K562 (cell line): ENCODE measurements around the gene GALT. TPM values are rescaled to one million over a fixed set of nuclear protein-coding genes. Genes with fewer than 3 reads are reported as not detected.

Source experiments
- CBX5 ChIP-seq: IDR thresholded peaks from 2 replicates; pipeline ENCODE4 v1.6.1; 2014; ENCODE audit warnings: low read depth, borderline replicate concordance
- HMGXB4 ChIP-seq: sonication (generic); formaldehyde crosslinking; IDR thresholded peaks from 2 replicates; pipeline ENCODE4 v1.8.1; 2023; ENCODE audit warnings: mild to moderate bottlenecking, missing genetic modification reagents
- MGA ChIP-seq: fragments of 450-650 bp; IDR thresholded peaks from 2 replicates; pipeline ENCODE4 v1.6.1; 2016; ENCODE audit warnings: mild to moderate bottlenecking, moderate library complexity
- PRDM10 ChIP-seq: fragments of 450-650 bp; IDR thresholded peaks from 2 replicates; pipeline ENCODE4 v1.6.1; 2018; ENCODE audit not compliant: partially characterized antibody
- RBM39 ChIP-seq: fragments of 200-400 bp; formaldehyde crosslinking; optimal IDR thresholded peaks from 2 replicates; pipeline ENCODE3; 2018; ENCODE audit warnings: low read depth, low read length
- SAP30 ChIP-seq: fragments of 200-600 bp; sonication (generic); IDR thresholded peaks from 2 replicates; pipeline ENCODE4 v1.6.1; 2012; ENCODE audit warnings: borderline replicate concordance, low read depth, mild to moderate bottlenecking, moderate library complexity, low read length, control low read depth, inconsistent platforms; ENCODE audit not compliant: insufficient read depth, poor library complexity, severe bottlenecking
- WHSC1 ChIP-seq: IDR thresholded peaks from one replicate; pipeline ENCODE4 v1.6.1; 2012; ENCODE audit warnings: low read length, control low read depth, inconsistent platforms
- ZC3H4 ChIP-seq: sonication (generic); formaldehyde crosslinking; IDR thresholded peaks from 2 replicates; pipeline ENCODE4 v1.9.0; 2021; ENCODE audit warnings: missing genetic modification reagents, borderline replicate concordance
- ZNF165 ChIP-seq: fragments of 250-450 bp; sonication (Bioruptor Pico); IDR thresholded peaks from 2 replicates; pipeline ENCODE4 v1.4.0; 2020; ENCODE audit warnings: borderline replicate concordance
- ZNF212 ChIP-seq: fragments of 450-650 bp; formaldehyde crosslinking; IDR thresholded peaks from 2 replicates; pipeline ENCODE4 v1.4.0; 2020; ENCODE audit warnings: mild to moderate bottlenecking
- polyA plus RNA-seq, 8 experiments: library from polyadenylated mRNA; depleted of rRNA in 4 of 8; stranded (reverse) in 5 of 8; unstranded in 3 of 8; fragments of >200 nt; fragmentation: Nextera tagmentation in 2 of 8; fragmentation: Illumina TruSeq in 1 of 8; extraction: Ambion mirVana in 2 of 8; extraction: Trizol in 1 of 8; gene quantifications; 2 replicates each; pipeline versions ENCODE4 v1.2.1 to v1.2.3, GENCODE V29; 2011 to 2014; ENCODE audit warnings: inconsistent platforms in 1 of 8, missing spikeins in 1 of 8
- total RNA-seq, 7 experiments: library from RNA; depleted of rRNA in 6 of 7; stranded (reverse); fragments of >200 nt in 6 of 7; fragmentation: Illumina TruSeq in 2 of 7; extraction: Trizol in 2 of 7; gene quantifications; 2 replicates each; pipeline versions ENCODE4 v1.2.1 to v1.2.3, GENCODE V29; 2011 to 2021; ENCODE audit warnings: low replicate concordance in 1 of 7

GALT gene
- total and polyA plus RNA-seq, 9 of the 15 experiments (the other 6 are each of a cell fraction or from before 2014, with no cell fraction given), result 7.3 to 29.2 (median 15.6) TPM

GRCh38 chr9:34624475-34625185, 21.8 kb upstream of the GALT start (continued):
- no peak for TF ChIP-seq MGA
- no peak for TF ChIP-seq PRDM10
- no peak for TF ChIP-seq ZNF165 (CRISPR knock-in tag)
- TF ChIP-seq HMGXB4, result no peak
- no peak for TF ChIP-seq RBM39
- no peak for TF ChIP-seq ZNF212
- TF ChIP-seq WHSC1, result no peak
- TF ChIP-seq CBX5, result no peak
- TF ChIP-seq ZC3H4 (CRISPR knock-in tag), result no peak
- TF ChIP-seq SAP30, result no peak
